Ascending aorta (tissue), 2 donors: ENCODE measurements around the gene FANCB. TPM values are rescaled to one million over a fixed set of nuclear protein-coding genes. Genes with fewer than 3 reads are reported as not detected.

Experiments used
- DNase-seq, 2 donors: peaks; one replicate each; pipeline ENCODE4 v3.0.0-alpha.2; 2019; ENCODE audit warnings: low spot score in 2 of 2
- H3K27ac ChIP-seq, 2 donors: fragments of 200-600 bp; sonication (generic); one replicate each; pipeline ENCODE4 v1.5.1; 2016 to 2017; ENCODE audit warnings: mild to moderate bottlenecking in 1 of 2
- H3K27me3 ChIP-seq: fragments of 200-600 bp; sonication (generic); one replicate; pipeline ENCODE4 v1.5.1; 2017
- H3K36me3 ChIP-seq, 2 donors: fragments of 200-600 bp; sonication (generic); one replicate each; pipeline ENCODE4 v1.5.1; 2016
- H3K4me1 ChIP-seq, 2 donors: fragments of 200-600 bp; sonication (generic); one replicate each; pipeline ENCODE4 v1.5.1; 2016 to 2017; ENCODE audit warnings: mild to moderate bottlenecking in 1 of 2
- H3K4me3 ChIP-seq, 2 donors: fragments of 200-600 bp; sonication (generic); one replicate each; pipeline ENCODE4 v1.5.1; 2016 to 2017; ENCODE audit warnings: mild to moderate bottlenecking in 1 of 2
- H3K9me3 ChIP-seq, 2 donors: fragments of 200-600 bp; sonication (generic); one replicate each; pipeline ENCODE4 v1.5.1; 2016
- CTCF ChIP-seq, 3 experiments: fragments of 200-600 bp in 2 of 3; fragments of 450-650 bp in 1 of 3; sonication (generic) in 2 of 3; IDR thresholded peaks; one replicate each; pipeline ENCODE4 v1.5.1; 2016 to 2019; ENCODE audit warnings: antibody characterized with exemption in 3 of 3, mild to moderate bottlenecking in 1 of 3, moderate library complexity in 1 of 3
- intact Hi-C: fragments of 100-400 bp; cut with DNase I; formaldehyde crosslinking; loops from one replicate; pipeline ENCODE4 v1.15.1; 2023
- total RNA-seq: library from RNA; depleted of rRNA; stranded (reverse); fragments of >200 nt; gene quantifications from one replicate; pipeline ENCODE4 v1.1.0, GENCODE V29; 2016

Gene FANCB
- total RNA-seq, 1 donor from 2014 or later = not detected

- peaks cover 0 to 8% of the 10 kb centered on the region in 2 donors for H3K36me3 ChIP-seq
- intact Hi-C loops = no loop called here
- no peak overlapping the region for H3K27ac ChIP-seq
Observed at GRCh38 chrX:14915596-14915995, 42.7 kb upstream of the FANCB start.

DNA sequence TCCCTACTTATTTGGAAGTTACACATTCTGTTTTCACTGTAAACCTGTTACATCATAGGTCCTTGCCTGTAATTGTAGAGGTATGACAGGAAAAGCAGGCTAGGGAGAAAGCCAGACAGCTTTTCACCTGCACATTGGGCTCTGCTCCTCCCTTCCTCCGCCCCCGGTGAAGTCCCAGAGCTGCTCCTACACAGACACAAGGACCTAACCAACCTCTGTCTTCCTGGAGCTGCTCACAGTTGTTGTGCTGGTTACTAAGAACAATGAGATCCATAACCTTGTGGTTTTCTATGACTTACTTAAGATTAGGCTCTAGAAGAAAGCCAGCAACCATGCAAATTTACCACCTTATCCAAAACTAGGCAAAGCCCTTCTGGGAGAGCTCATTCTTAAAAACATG, 40.4 kb upstream of the FANCB start:
- no peaks in the 10 kb centered on the region for H3K27me3 ChIP-seq
- no peaks in the 10 kb centered on the region for H3K9me3 ChIP-seq
- peaks cover 0 to 8% of the 10 kb centered on the region in 2 donors for H3K36me3 ChIP-seq
- TF ChIP-seq CTCF (IDR thresholded peaks at IDR 0.05) = no peak
- DNase-seq = no peak
- no peaks in the 10 kb centered on the region for H3K4me1 ChIP-seq
- no peak overlapping the region for H3K27ac ChIP-seq
- no peak overlapping the region for H3K4me3 ChIP-seq
- intact Hi-C loops = no loop called here

More at GRCh38 chrX:14915596-14915995, 42.7 kb upstream of the FANCB start:
- Histone ChIP-seq H3K9me3 (no peaks in the 10 kb centered on the region), H3K4me3 (no peak overlapping the region), H3K4me1 (no peaks in the 10 kb centered on the region), H3K27me3 (no peaks in the 10 kb centered on the region)
- TF ChIP-seq CTCF (IDR thresholded peaks at IDR 0.05) = no peak
- no peak for DNase-seq

- no peaks in the 10 kb centered on the region for H3K27me3 ChIP-seq
- peaks cover 0 to 3% of the 10 kb centered on the region in 2 donors for H3K4me1 ChIP-seq
- no peaks in the 10 kb centered on the region for H3K36me3 ChIP-seq
- no peak for TF ChIP-seq CTCF (IDR thresholded peaks at IDR 0.05)
- no peaks in the 10 kb centered on the region for H3K9me3 ChIP-seq
- no peak overlapping the region for H3K4me3 ChIP-seq
- peak overlapping the region in 1 of 2 donors; percentile 27 for H3K27ac ChIP-seq
- no peak for DNase-seq
- intact Hi-C loops = no loop called here
Observed at GRCh38 chrX:14903891-14904290, 31.0 kb upstream of the FANCB start.

GRCh38 chrX:14902537-14902936, 29.7 kb upstream of the FANCB start:
- no peak for DNase-seq
- intact Hi-C loops = no loop called here
- no peak overlapping the region for H3K4me3 ChIP-seq
- no peaks in the 10 kb centered on the region for H3K9me3 ChIP-seq
- no peaks in the 10 kb centered on the region for H3K27me3 ChIP-seq
- TF ChIP-seq CTCF (IDR thresholded peaks at IDR 0.05) = no peak
- H3K27ac ChIP-seq = no peak overlapping the region
- peaks cover 0 to 3% of the 10 kb centered on the region in 2 donors for H3K4me1 ChIP-seq
- H3K36me3 ChIP-seq = no peaks in the 10 kb centered on the region

GRCh38 chrX:14899607-14900006, 26.7 kb upstream of the FANCB start:
- intact Hi-C loops = no loop called here
- Histone ChIP-seq H3K9me3 (no peaks in the 10 kb centered on the region), H3K27ac (peak overlapping the region in 1 of 2 donors; percentile 22), H3K36me3 (no peaks in the 10 kb centered on the region), H3K4me3 (no peak overlapping the region), H3K27me3 (no peaks in the 10 kb centered on the region), H3K4me1 (peaks cover 0 to 3% of the 10 kb centered on the region in 2 donors)
- TF ChIP-seq CTCF (IDR thresholded peaks at IDR 0.05) = no peak
- DNase-seq = no peak

GRCh38 chrX:14897042-14897441, 24.2 kb upstream of the FANCB start:
- H3K27me3 ChIP-seq = no peaks in the 10 kb centered on the region
- H3K36me3 ChIP-seq = no peaks in the 10 kb centered on the region
- TF ChIP-seq CTCF (IDR thresholded peaks at IDR 0.05) = no peak
- no peak for DNase-seq
- H3K4me1 ChIP-seq = no peaks in the 10 kb centered on the region
- intact Hi-C loops = no loop called here
- H3K9me3 ChIP-seq = no peaks in the 10 kb centered on the region
- no peak overlapping the region for H3K27ac ChIP-seq
- no peak overlapping the region for H3K4me3 ChIP-seq
